Duodenal mucosa (tissue), 2 donors: ENCODE measurements around the gene CTH.
"Not testable (repeated sequence)": the region's sequence is repeated elsewhere in the genome, so short reads cannot be mapped to it uniquely, and the experiment has no call there.

Source experiments
- H3K27ac ChIP-seq: one replicate; pipeline ENCODE4 v1.7.0; 2013; ENCODE audit warnings: low read depth, low read length
- H3K27me3 ChIP-seq, 2 donors: one replicate each; pipeline ENCODE4 v1.7.0; 2013; ENCODE audit warnings: low read length in 2 of 2, control low read depth in 1 of 2; ENCODE audit not compliant: insufficient read depth in 2 of 2, control insufficient read depth in 1 of 2
- H3K36me3 ChIP-seq, 2 donors: one replicate each; pipeline ENCODE4 v1.7.0; 2013; ENCODE audit warnings: low read length in 2 of 2, control low read depth in 1 of 2; ENCODE audit not compliant: insufficient read depth in 2 of 2, control insufficient read depth in 1 of 2
- H3K4me1 ChIP-seq, 2 donors: one replicate each; pipeline ENCODE4 v1.7.0; 2013; ENCODE audit warnings: low read length in 2 of 2, control low read depth in 1 of 2; ENCODE audit not compliant: insufficient read depth in 2 of 2, control insufficient read depth in 1 of 2
- H3K4me3 ChIP-seq, 2 donors: one replicate each; pipeline ENCODE4 v1.7.0; 2013; ENCODE audit warnings: low read length in 2 of 2, low read depth in 1 of 2
- H3K9ac ChIP-seq, 2 donors: one replicate each; pipeline ENCODE4 v1.7.0; 2013; ENCODE audit warnings: low read length in 2 of 2, low read depth in 1 of 2
- H3K9me3 ChIP-seq, 2 donors: one replicate each; pipeline ENCODE4 v1.7.0; 2013; ENCODE audit warnings: low read length in 2 of 2, control low read depth in 1 of 2; ENCODE audit not compliant: control insufficient read depth in 1 of 2

Gene CTH

DNA sequence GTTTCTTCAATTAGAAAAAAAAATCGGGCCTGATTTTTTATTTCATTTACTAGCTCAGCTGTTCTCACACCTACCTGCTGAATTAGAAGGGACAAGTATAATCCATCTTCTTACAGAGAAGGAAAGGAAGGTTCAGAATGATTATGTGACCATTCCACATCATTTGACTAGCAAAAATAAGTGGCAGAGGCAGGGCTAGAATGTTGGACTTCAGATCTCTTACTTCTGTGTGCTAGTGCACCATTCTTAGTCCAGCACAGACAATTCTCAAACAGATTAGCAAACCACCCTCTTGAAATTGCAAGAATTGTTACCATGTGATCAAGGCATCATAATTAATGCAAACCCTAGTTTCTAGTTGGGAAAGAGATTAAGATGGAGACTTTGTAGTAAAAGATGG, 32.7 kb downstream of the CTH start:
- no peaks in the 10 kb centered on the region for H3K4me1 ChIP-seq
- H3K9ac ChIP-seq, result no peak overlapping the region
- no peaks in the 10 kb centered on the region for H3K9me3 ChIP-seq
- H3K4me3 ChIP-seq, result no peak overlapping the region
- no peaks in the 10 kb centered on the region for H3K27me3 ChIP-seq
- H3K27ac ChIP-seq, result no peak overlapping the region
- H3K36me3 ChIP-seq, result no peaks in the 10 kb centered on the region

DNA sequence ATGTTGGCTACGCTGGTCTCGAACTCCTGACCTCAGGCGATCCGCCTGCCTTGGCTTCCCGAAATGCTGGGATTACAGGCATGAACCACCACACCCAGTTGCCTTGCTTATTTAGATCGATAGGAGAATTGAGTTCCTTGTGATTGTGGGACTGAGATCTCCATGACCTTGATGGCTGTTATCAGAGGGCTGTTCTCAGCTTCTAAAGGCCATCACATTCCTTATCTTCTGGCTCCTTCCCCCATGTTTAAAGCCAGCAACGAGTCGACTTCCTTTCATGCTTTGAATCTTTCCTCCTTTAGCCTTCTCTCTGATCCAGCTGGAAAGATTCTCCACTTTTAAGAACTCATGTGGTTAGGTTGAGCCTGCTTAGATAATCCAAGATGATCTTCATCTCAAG, 38.0 kb downstream of the CTH start:
- Histone ChIP-seq H3K9ac (no peak overlapping the region), H3K4me1 (no peaks in the 10 kb centered on the region), H3K4me3 (no peak overlapping the region), H3K27ac (no peak overlapping the region), H3K9me3 (no peaks in the 10 kb centered on the region), H3K36me3 (no peaks in the 10 kb centered on the region), H3K27me3 (no peaks in the 10 kb centered on the region)

- not testable (repeated sequence) for H3K4me3 ChIP-seq, H3K9me3 ChIP-seq, H3K36me3 ChIP-seq, H3K4me1 ChIP-seq, H3K27ac ChIP-seq, H3K9ac ChIP-seq, H3K27me3 ChIP-seq
Observed at GRCh38 chr1:70452164-70452939, 41.3 kb downstream of the CTH start.

- Histone ChIP-seq H3K36me3 (no peaks in the 10 kb centered on the region), H3K9me3 (no peaks in the 10 kb centered on the region), H3K27ac (no peak overlapping the region), H3K4me3 (no peak overlapping the region), H3K4me1 (no peaks in the 10 kb centered on the region), H3K27me3 (no peaks in the 10 kb centered on the region), H3K9ac (no peak overlapping the region)
Observed at GRCh38 chr1:70455291-70455690, 44.2 kb downstream of the CTH start.

DNA sequence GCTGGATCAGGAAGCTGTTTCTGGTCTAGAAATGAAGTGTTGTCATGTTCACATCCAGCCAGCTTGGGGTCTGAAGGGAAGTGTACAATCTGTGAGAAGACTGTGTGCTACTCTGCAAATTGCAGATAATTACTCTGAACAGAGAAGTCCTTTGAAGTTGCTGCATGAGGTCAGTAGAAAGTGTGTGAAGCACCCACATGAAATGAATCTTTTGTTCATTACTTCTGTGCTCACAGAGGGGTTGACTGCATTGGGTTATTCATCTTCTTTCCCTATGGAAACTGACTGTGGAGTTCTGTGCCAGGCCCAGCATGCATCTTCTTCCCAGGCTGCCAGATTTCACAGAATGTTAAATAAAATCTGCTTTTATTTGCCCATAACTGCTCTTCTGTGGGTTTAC, 47.1 kb downstream of the CTH start:
- H3K27ac ChIP-seq, result no peak overlapping the region
- no peak overlapping the region for H3K4me3 ChIP-seq

GRCh38 chr1:70459496-70460225, 48.6 kb downstream of the CTH start:
- H3K9me3 ChIP-seq, result no peaks in the 10 kb centered on the region
- no peak overlapping the region for H3K9ac ChIP-seq
- H3K4me3 ChIP-seq, result no peak overlapping the region
- H3K27ac ChIP-seq, result no peak overlapping the region
- H3K36me3 ChIP-seq, result no peaks in the 10 kb centered on the region
- no peaks in the 10 kb centered on the region for H3K4me1 ChIP-seq
- H3K27me3 ChIP-seq, result no peaks in the 10 kb centered on the region

More for the DNA sequence above, 47.1 kb downstream of the CTH start:
- Histone ChIP-seq H3K9me3 (no peaks in the 10 kb centered on the region), H3K27me3 (no peaks in the 10 kb centered on the region), H3K36me3 (no peaks in the 10 kb centered on the region), H3K9ac (no peak overlapping the region), H3K4me1 (no peaks in the 10 kb centered on the region)

DNA sequence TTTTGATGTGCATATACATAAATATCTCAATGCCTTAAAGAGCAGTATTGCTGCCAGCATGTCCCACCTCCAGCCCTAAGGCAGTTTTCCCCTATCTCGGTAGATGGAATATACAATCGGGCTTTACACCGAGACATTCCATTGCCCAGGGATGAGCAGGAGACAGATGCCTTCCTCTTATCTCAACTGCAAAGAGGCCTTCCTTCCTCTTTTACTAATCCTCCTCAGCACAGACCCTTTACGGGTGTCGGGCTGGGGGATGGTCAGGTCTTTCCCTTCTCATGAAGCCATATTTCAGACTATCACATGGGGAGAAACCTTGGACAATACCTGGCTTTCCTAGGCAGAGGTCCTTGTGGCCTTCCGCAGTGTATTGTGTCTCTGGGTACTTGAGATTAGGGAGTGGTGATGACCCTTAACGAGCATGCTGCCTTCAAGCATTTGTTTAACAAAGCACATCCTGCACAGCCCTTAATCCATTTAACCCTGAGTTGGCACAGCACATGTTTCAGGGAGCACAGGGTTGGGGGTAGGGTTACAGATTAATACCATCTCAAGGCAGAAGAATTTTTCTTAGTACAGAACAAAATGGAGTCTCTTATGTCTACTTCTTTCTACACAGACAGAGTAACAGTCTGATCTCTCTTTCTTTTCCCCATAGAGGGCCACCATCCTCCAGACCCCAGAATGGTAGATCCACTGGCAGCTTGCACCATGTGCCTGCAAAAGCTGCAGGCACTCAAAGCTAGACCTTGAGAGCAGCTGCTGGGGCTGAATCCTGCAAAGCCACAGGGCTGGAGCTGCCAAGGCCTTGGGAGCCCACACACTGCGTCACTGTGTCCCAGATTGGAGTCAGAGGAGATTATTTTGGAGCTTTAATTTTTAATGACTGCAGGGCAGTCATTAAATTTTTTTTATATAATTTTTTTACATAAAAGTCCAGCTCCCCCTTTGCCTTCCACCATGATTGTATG, 50.0 kb downstream of the CTH start:
- H3K36me3 ChIP-seq, H3K4me3 ChIP-seq, H3K27me3 ChIP-seq, H3K4me1 ChIP-seq, H3K9ac ChIP-seq, H3K27ac ChIP-seq, H3K9me3 ChIP-seq: not testable (repeated sequence)

DNA sequence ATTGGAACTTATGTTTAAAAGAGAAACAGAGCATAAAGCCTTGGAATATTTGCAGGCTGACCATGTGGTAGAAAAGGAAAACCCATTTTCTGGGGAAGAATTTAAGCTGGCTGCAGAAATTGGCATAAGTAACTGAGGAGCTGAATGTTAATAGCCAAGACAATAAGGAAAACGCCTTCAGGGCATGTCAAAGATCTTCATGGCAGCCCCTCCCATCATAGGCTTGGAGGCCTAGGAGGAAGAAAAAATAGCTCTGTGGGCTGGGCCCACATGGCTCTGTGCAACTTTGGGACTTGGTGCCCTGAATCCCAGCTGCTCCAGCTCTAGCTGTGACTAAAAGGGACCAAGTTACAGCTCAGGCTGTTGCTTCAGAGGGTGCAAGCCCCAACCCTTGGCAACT, 51.5 kb downstream of the CTH start:
- no peaks in the 10 kb centered on the region for H3K36me3 ChIP-seq
- H3K27ac ChIP-seq, result no peak overlapping the region
- H3K27me3 ChIP-seq, result no peaks in the 10 kb centered on the region
- H3K9me3 ChIP-seq, result no peaks in the 10 kb centered on the region
- H3K9ac ChIP-seq, result no peak overlapping the region
- no peaks in the 10 kb centered on the region for H3K4me1 ChIP-seq
- no peak overlapping the region for H3K4me3 ChIP-seq

DNA sequence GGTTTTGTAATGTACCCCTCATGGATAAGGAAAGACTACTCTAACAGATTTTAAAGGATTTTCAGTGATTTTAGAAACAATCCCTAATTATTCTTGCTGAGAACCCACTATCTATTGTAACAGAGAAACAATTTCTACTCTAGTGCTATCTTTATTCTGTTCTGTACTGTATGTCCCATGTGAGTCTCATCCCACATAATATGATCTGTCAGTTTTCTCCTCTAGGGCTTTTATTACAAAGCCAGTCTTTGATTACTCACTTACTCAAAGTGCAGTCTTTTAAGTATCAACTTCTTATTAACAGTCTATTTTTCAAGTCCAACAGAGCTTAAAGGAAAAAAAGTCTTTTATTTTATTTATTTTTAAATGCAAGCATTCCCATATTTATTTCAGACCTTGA, 54.8 kb downstream of the CTH start:
- Histone ChIP-seq H3K9me3 (no peaks in the 10 kb centered on the region), H3K4me3 (no peak overlapping the region), H3K36me3 (no peaks in the 10 kb centered on the region), H3K4me1 (no peaks in the 10 kb centered on the region), H3K27me3 (no peaks in the 10 kb centered on the region), H3K9ac (no peak overlapping the region), H3K27ac (no peak overlapping the region)

GRCh38 chr1:70467531-70467930, 56.5 kb downstream of the CTH start:
- no peaks in the 10 kb centered on the region for H3K27me3 ChIP-seq
- H3K4me3 ChIP-seq, result no peak overlapping the region
- H3K36me3 ChIP-seq, result no peaks in the 10 kb centered on the region
- H3K9me3 ChIP-seq, result no peaks in the 10 kb centered on the region
- H3K27ac ChIP-seq, result no peak overlapping the region
- no peaks in the 10 kb centered on the region for H3K4me1 ChIP-seq
- no peak overlapping the region for H3K9ac ChIP-seq
